Stimulated activated CD4-positive, alpha-beta T cell treated with anti-CD3 and anti-CD28 coated beads, Interleukin-4, amount 100 ng/mL, for 4 hours (primary cell): Measurements from ENCODE around the gene ACSM4.
"Not testable (repeated sequence)": the region's sequence is repeated elsewhere in the genome, so short reads cannot be mapped to it uniquely, and the experiment has no call there.

Experiments used
- DNase-seq, 2 experiments: peaks; one replicate each; pipeline ENCODE4 v3.0.0-alpha.2; 2020

ACSM4 gene

GRCh38 chr12:7303772-7304171 is at the start of gene ACSM4:
Gene ACSM4 (plus strand): TSS chr12:7304072. CDS start chr12:7304332, 260 bp downstream.
- DNase-seq = no peak

- DNase-seq = no peak
Measured at GRCh38 chr12:7259060-7259459, 44.8 kb upstream of the ACSM4 start.

- no peak for DNase-seq
Measured at GRCh38 chr12:7264538-7264937, 39.3 kb upstream of the ACSM4 start.

- DNase-seq = no peak
Measured at GRCh38 chr12:7265251-7265650, 38.6 kb upstream of the ACSM4 start.

- no peak for DNase-seq
Measured at GRCh38 chr12:7269273-7269672, 34.6 kb upstream of the ACSM4 start.

GRCh38 chr12:7271893-7272514 is 31.9 kb upstream of the ACSM4 start:
- DNase-seq = no peak

GRCh38 chr12:7275482-7275881 is 28.4 kb upstream of the ACSM4 start:
- DNase-seq = not testable (repeated sequence)

GRCh38 chr12:7282844-7283243 is 21.0 kb upstream of the ACSM4 start:
- DNase-seq = no peak

GRCh38 chr12:7289743-7290142 is 14.1 kb upstream of the ACSM4 start:
- DNase-seq = no peak

- not testable (repeated sequence) for DNase-seq
Measured at GRCh38 chr12:7290588-7290987, 13.3 kb upstream of the ACSM4 start.

- DNase-seq = no peak
Measured at GRCh38 chr12:7292300-7292699, 11.6 kb upstream of the ACSM4 start.

GRCh38 chr12:7293670-7294069 is 10.2 kb upstream of the ACSM4 start:
- DNase-seq = no peak

GRCh38 chr12:7295529-7295928 is 8.3 kb upstream of the ACSM4 start:
- DNase-seq = no peak

- DNase-seq = no peak
Measured at GRCh38 chr12:7297865-7298264, 6.0 kb upstream of the ACSM4 start.

- no peak for DNase-seq
Measured at GRCh38 chr12:7302266-7302986, 1.4 kb upstream of the ACSM4 start.

- DNase-seq = no peak
Measured at GRCh38 chr12:7303230-7303629, 642 bp upstream of the ACSM4 start.

- DNase-seq = no peak
Measured at GRCh38 chr12:7304456-7304855, 584 bp downstream of the ACSM4 start.

GRCh38 chr12:7310070-7310469 is 6.2 kb downstream of the ACSM4 start:
- no peak for DNase-seq

GRCh38 chr12:7319930-7320329 is 16.1 kb downstream of the ACSM4 start:
- DNase-seq = no peak

GRCh38 chr12:7321624-7322023 is 17.8 kb downstream of the ACSM4 start:
- no peak for DNase-seq

- DNase-seq = no peak
Measured at GRCh38 chr12:7322599-7322998, 18.7 kb downstream of the ACSM4 start.

- no peak for DNase-seq
Measured at GRCh38 chr12:7324176-7324575, 20.3 kb downstream of the ACSM4 start.

GRCh38 chr12:7327918-7328317 is 24.0 kb downstream of the ACSM4 start:
- DNase-seq = no peak

- not testable (repeated sequence) for DNase-seq
Measured at GRCh38 chr12:7337790-7338189, 33.9 kb downstream of the ACSM4 start.

- no peak for DNase-seq
Measured at GRCh38 chr12:7339675-7340074, 35.8 kb downstream of the ACSM4 start.
